ENCODE measurements around the gene RPRD1B. TPM values are rescaled to one million over a fixed set of nuclear protein-coding genes. Genes with fewer than 3 reads are reported as not detected.

The RPRD1B gene
- total and polyA plus RNA-seq, 7 donors, result 10.2 to 31.9 (median 27.2) TPM

DNA sequence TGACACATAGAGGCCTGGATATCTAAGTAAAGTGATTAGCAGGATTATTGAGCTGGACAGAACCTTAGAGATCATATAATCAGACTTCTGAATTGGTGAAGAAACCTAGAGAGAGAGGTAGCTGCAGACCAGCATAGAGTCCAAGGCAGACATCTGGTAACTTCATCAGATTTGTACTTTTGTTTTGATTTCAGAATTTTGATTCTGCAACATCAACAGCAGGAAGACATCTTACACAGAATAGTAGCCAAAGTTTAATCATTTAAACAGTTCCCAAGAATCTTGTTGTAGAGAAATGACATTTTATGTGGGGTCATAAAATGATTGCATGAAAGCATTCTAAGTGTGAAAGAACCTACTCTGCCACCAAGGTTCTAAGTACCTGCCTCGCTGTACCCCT, 39.4 kb downstream of the RPRD1B start:
- no peaks in the 10 kb centered on the region for H3K27me3 ChIP-seq
- peaks cover 0 to 52% (median 15%) of the 10 kb centered on the region in 4 donors for H3K36me3 ChIP-seq
- intact Hi-C loops (cut with DNase I), result loop anchor here (2.0 kb wide), 1 partner anchor 92 kb away; the partner anchor contains the start of gene TGM2
- DNase-seq, result no peak
- peak overlapping the region; percentile 71 to 86 (median 80) for H3K27ac ChIP-seq
- 11 to 44% methylated on average over 1 of the region's 1 CpG for WGBS, 2 donors
- H3K4me1 ChIP-seq, result peaks cover 0 to 52% (median 47%) of the 10 kb centered on the region in 4 donors
- no peak overlapping the region for H3K4me3 ChIP-seq
- H3K9me3 ChIP-seq, result no peaks in the 10 kb centered on the region
- peak in 1 of 4 donors; percentile 3 for TF ChIP-seq POLR2AphosphoS5 (IDR thresholded peaks at IDR 0.05)
- TF ChIP-seq, protein P1, sequence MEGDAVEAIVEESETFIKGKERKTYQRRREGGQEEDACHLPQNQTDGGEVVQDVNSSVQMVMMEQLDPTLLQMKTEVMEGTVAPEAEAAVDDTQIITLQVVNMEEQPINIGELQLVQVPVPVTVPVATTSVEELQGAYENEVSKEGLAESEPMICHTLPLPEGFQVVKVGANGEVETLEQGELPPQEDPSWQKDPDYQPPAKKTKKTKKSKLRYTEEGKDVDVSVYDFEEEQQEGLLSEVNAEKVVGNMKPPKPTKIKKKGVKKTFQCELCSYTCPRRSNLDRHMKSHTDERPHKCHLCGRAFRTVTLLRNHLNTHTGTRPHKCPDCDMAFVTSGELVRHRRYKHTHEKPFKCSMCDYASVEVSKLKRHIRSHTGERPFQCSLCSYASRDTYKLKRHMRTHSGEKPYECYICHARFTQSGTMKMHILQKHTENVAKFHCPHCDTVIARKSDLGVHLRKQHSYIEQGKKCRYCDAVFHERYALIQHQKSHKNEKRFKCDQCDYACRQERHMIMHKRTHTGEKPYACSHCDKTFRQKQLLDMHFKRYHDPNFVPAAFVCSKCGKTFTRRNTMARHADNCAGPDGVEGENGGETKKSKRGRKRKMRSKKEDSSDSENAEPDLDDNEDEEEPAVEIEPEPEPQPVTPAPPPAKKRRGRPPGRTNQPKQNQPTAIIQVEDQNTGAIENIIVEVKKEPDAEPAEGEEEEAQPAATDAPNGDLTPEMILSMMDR (IDR thresholded peaks at IDR 0.05), result no peak
- TF ChIP-seq EP300 (IDR thresholded peaks at IDR 0.05), result no peak
- TF ChIP-seq POLR2A (IDR thresholded peaks at IDR 0.05), result no peak

- intact Hi-C loops (cut with DNase I), result loop anchor here (2.0 kb wide), 1 partner anchor 91 kb away; the partner anchor contains the start of gene TGM2
- DNase-seq, result peak; percentile 92
- H3K27me3 ChIP-seq, result no peaks in the 10 kb centered on the region
Measured at GRCh38 chr20:38073307-38074071, 39.9 kb downstream of the RPRD1B start.

GRCh38 chr20:38075161-38075998, 41.8 kb downstream of the RPRD1B start:
- TF ChIP-seq POLR2A (IDR thresholded peaks at IDR 0.05), result no peak
- TF ChIP-seq POLR2AphosphoS5 (IDR thresholded peaks at IDR 0.05), result peak in 2 of 4 donors; percentile 75 to 76
- TF ChIP-seq EP300 (IDR thresholded peaks at IDR 0.05), result no peak
- TF ChIP-seq, protein P1 (IDR thresholded peaks at IDR 0.05), result no peak
- Histone ChIP-seq H3K4me1 (peaks cover 0 to 59% (median 47%) of the 10 kb centered on the region in 4 donors), H3K27me3 (no peaks in the 10 kb centered on the region), H3K36me3 (peaks cover 0 to 37% (median 4%) of the 10 kb centered on the region in 4 donors), H3K9me3 (no peaks in the 10 kb centered on the region), H3K27ac (peak overlapping the region; percentile 71 to 86 (median 80)), H3K4me3 (no peak overlapping the region)
- intact Hi-C loops (cut with DNase I), result no loop called here
- DNase-seq, result no peak
- 88 to 93% methylated on average over 3 of the region's 3 CpGs for WGBS, 2 donors

More at GRCh38 chr20:38073307-38074071, 39.9 kb downstream of the RPRD1B start:
- Histone ChIP-seq H3K36me3 (peaks cover 0 to 48% (median 12%) of the 10 kb centered on the region in 4 donors), H3K27ac (peak overlapping the region; percentile 71 to 86 (median 80)), H3K4me3 (no peak overlapping the region), H3K4me1 (peaks cover 0 to 58% (median 47%) of the 10 kb centered on the region in 4 donors), H3K9me3 (no peaks in the 10 kb centered on the region)
- TF ChIP-seq POLR2A (IDR thresholded peaks at IDR 0.05) (no peak), POLR2AphosphoS5 (IDR thresholded peaks at IDR 0.05) (peak; percentile 12 to 71 (median 52)), EP300 (IDR thresholded peaks at IDR 0.05) (no peak)
- TF ChIP-seq, protein P1 (IDR thresholded peaks at IDR 0.05), result peak; percentile 71 to 81 (median 80)
- 27 to 48% methylated on average over 5 of the region's 5 CpGs for WGBS, 2 donors

GRCh38 chr20:38076548-38076947, 43.0 kb downstream of the RPRD1B start:
- peaks cover 0 to 59% (median 47%) of the 10 kb centered on the region in 4 donors for H3K4me1 ChIP-seq

More at GRCh38 chr20:38076548-38076947, 43.0 kb downstream of the RPRD1B start:
- Histone ChIP-seq H3K9me3 (no peaks in the 10 kb centered on the region), H3K36me3 (peaks cover 0 to 25% (median 0%) of the 10 kb centered on the region in 4 donors), H3K27me3 (no peaks in the 10 kb centered on the region), H3K4me3 (no peak overlapping the region), H3K27ac (peak overlapping the region; percentile 71 to 86 (median 80))
- no peak for DNase-seq
- intact Hi-C loops (cut with DNase I), result no loop called here
- TF ChIP-seq EP300 (IDR thresholded peaks at IDR 0.05) (no peak), POLR2AphosphoS5 (IDR thresholded peaks at IDR 0.05) (no peak)
- TF ChIP-seq, protein P1 (IDR thresholded peaks at IDR 0.05), result no peak

Data from sigmoid colon (tissue), 7 donors.